ENCODE measurements around the gene DIP2C.
"Not testable (repeated sequence)": the region's sequence is repeated elsewhere in the genome, so short reads cannot be mapped to it uniquely, and the experiment has no call there.

Gene DIP2C

DNA sequence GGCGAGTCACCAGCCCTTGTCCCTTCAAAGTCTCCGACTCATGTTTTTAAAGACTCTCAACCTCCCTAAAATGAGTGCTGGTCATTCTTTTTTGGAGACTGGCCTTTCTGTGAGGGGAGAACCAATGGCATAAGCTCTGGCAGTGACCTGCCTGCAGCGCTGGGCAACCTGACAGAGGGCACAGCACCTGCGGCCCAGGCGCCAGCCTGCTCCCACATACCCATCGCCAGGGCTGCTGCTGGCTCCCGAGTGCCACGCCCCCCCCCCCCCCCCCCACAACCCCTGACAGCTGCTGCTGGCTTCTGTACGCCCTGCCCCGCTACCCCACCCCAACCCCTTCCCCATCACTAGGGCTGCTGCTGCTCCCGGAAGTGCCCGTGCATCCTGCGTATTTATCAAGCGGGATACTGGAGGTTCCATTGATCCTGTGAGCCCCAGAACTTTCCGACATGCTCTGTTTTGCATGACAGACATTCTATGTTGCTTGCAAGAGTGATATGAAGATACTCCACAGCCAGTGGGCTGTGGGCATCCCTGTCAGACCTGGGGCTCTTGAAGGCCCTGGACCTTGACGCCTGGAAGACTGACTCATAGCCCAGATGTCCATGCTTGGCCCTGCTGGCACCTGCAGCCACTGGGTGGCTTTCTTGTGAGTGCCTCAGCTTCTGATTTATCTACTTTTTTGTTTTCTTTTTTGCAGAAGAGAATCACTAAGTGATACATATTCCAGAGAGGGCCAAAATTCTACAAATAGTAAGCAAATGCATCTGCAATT is 310.4 kb downstream of the DIP2C start:
- no peak for DNase-seq

DNA sequence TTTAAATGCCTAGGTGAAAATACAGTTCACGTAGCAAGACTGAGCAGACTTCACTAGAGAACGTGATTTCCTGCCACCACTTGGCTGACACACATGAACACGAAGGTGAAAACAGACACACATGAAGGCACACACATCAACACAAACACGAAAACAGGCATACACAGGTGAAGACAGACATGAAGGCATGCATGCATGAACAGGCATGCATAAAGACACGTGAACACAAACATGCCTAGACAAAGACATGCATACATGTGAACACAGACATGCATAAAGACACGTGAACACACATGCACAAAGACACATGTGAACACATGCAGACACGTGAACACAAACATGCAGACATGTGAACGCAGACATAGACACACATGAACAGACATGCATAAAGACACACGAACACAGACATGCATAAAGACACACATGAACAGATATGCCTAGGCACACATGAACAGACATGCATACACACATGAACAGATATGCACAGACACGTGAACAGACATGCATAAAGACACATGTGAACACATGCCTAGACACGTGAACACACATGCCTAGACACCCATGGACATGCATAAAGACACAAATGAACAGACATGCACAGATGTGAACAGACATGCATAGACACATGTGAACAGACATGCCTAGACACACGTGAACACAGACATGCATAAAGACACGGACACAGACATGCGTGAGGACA is 311.1 kb downstream of the DIP2C start:
- DNase-seq, result no peak

DNA sequence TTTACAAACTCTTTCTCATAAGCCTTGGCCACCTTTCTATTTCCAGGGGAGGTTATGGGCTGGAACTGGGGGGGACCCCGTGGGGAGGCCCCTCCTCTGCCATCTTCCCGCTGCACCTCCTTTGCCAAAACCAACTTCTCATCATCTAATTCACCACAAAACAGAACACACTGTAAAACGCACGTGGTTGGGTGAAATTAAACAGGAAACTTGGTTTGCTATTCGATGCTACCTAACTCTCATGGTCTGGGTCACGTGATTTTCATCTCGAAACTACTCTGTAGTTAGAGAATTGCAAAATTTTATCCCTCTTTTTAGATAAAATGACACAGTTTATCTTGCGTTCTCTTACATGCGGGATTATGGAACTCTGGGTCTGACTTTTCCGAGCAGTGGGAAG is 312.2 kb downstream of the DIP2C start:
- DNase-seq, result no peak

DNA sequence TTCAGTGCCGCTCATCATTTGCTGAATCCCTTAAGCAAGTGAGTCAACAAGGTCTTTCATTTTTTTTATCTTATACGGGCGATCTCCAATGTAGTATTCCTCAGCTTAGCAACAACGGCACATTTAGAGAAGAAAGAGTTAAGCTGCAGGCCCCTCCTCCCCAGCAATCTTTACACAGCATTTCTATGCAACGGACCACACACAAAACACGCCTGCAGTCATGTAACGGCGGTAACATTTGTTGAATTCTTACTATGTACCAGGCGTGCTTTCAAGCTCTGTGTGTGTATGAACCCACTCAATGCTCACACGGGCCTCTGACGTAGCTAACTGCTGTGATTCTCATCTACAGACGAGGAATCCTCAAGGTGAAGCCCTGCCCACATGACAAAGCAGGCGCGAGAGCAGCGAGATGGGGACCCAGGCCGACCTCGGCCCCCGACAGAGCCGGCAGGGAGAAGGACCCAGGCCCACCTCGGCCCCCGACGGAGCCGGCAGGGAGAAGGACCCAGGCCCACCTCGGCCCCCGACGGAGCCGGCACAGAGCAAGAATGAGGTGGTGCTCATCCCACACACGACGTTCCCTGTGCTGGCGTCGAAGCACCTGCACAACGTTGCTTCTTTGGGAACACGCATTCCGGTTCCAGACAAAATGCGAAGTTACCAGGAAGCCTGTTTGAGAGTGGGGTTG is 313.5 kb downstream of the DIP2C start:
- no peak for DNase-seq

DNA sequence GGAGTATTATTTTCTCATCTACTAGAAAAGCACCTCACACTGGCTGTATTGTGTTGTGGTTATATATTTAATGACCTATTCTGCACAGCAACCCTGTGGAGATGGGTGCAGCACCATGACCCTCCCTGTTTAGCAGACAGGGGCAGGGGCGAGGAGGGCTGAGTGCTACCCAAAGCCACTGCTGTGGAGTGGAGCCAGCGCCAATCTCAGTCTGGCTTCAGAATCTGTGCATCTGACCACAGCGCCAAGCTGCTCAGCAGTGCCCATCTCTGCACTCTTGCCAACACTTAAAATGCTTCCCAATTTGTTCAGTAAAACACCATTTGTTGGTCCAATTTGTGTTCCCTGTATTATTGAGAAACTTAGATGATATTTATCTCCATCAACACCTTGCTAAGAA is 315.1 kb downstream of the DIP2C start:
- DNase-seq, result no peak

DNA sequence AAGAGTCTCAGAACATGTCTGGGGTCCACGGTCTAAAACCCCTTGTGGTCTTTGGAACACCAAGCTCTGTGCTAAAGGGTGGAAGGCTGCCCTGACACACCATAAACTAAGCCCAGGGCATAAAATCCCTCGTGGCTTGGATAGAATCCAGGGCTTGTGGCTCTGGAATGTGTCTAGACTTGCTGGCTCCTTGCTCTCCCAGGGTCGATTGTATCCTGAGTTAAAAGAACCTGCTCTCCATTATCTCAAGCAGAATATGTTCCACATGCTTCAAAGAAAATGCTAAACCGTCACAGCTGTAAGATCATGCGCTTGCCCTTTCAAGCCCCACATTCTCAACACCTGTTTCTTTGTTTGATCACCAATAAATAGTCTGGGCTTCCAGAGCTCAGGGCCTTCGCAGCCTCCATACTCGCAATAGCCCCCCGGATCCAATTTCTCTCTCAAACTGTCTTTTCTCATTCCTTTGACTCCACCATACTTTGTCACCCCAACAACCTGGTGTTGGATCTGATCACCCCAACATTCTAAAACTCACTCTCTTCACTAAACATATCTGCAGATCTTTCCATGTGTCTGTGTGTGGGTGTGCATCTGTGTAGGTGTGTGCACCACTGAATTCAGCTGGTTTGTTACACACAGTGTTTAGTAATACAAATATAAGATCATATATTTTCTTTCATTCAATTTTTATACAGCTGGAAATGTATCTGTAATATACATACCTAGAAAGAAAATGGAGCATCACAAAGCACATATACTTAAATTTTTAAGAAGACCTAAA is 315.8 kb downstream of the DIP2C start:
- no peak for DNase-seq

DNA sequence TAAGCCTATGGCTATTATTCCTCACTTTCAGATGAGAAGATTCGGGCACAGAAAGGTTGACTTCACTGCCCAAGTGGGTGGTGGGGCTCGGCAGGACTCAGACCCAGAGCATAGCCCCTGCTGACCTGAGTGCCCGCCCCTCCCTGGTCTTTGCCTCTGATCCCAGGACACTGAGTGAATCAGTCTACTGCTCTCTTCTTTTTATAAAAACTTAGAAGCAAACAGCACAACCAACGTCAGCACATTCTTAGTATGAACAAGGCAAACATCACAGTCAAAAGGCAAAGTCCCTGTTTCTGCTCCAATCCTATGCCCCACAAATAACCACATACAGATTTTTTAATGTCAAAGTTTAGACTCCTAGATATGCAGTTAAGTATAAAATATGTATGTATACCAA is 316.5 kb downstream of the DIP2C start:
- no peak for DNase-seq

DNA sequence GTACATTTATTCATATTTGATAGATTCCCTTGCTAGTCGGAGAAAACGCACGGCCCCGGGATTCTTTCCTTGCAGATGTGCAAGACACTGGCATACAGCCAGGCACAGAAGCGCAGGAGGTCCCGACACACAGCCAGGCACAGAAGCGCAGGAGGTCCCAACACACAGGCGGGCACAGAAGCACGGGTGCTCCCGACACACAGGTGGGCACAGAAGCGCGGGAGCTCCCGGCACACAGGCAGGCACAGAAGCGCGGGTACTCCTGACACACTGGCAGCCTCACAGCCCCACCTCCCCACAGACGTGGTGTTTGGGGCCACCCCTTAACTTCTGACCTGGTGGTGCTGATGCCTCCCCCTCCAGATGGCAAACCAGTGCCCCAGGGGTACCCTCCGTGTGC is 316.9 kb downstream of the DIP2C start:
- no peak for DNase-seq

DNA sequence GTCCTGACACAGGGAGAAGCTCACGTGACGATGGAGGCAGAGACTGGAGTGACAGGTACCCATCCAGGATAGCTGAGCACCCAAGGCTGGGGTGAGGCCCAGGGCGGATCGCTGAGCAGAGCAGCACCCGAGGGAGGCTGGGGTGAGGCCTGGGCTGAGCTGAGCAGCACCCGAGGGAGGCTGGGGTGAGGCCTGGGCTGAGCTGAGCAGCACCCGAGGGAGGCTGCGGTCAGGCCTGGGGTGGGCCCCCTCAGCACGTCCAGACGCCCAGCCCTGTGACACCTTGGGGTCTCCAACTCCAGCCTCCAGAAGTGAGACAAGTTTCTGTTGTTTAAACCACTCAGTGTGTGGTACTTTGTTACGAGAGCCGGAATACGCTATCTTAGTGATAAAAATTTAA is 318.0 kb downstream of the DIP2C start:
- no peak for DNase-seq

DNA sequence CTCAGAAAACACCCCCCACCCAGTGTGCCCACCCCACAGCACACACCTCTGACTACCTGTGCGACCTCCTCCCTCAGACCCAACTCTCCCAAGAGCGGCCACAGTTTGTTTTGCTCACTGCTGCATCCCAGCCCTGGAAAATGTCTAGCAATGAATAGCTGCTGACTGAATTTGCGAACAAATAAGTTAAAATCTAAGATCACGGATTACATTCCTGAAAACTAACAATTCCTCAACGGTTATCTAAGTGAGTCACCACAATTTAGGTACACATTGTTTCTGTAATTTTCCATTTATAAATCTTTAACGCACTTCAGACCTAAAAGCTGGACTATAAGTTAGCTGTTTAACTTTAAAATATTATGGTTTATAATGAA is 319.0 kb downstream of the DIP2C start:
- no peak for DNase-seq

DNA sequence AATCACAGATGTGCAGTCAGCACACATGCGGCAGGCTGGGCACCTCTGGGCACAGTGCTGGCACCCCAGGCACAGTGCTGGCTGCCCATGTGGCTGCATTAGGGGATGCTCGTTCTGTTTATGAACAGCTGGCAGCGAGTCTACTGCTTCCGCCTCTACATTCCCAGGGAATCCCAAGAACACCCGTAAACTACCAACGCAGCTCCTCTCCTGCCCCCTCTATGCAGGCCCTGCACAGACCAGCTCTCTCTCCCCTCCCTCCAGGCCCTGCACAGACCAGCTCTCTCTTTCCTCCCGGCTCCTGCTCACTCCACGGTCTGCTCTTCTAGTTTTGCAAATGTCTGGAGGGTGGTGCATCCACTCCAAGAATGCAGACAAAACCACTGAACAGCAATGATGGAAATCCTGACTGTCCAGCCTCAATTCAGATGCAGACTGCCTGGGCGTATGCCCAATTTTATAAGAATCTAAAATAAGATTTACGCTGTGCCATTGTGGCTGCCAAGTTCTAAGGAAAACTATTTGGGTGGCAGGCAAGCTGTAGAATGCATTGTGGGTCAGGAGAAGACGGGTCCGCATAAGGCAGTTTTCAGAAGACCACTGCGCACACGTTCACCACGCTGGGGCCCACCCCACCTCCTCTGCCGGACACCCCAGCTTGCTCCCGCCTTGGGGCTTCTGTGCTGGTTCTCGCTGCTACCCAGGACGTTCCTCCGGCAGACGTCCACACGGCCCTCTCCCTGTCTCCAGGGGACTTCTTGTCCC is 319.6 kb downstream of the DIP2C start:
- no peak for DNase-seq

DNA sequence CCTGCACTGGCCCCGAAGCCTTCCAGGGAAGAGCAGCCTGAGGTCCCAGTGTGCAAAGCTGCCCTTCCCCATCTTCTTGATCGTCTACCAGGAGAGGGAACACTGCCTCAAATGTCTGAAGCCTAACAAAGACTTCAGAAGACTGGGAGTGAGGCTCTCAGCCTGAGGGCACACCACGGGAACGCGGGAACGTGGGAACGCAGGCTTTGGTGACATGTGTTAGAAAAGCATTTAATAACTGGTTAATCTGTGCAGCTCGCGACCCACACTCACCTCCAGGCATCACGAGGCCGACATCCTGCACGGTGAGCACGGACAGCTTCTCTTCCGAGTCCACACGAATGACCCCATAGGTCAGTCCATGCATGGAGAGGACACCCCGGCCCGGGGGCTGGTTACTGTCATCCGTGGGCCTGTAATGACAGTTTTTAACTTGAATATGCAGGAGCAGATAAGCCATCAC is 320.2 kb downstream of the DIP2C start:
- no peak for DNase-seq

DNA sequence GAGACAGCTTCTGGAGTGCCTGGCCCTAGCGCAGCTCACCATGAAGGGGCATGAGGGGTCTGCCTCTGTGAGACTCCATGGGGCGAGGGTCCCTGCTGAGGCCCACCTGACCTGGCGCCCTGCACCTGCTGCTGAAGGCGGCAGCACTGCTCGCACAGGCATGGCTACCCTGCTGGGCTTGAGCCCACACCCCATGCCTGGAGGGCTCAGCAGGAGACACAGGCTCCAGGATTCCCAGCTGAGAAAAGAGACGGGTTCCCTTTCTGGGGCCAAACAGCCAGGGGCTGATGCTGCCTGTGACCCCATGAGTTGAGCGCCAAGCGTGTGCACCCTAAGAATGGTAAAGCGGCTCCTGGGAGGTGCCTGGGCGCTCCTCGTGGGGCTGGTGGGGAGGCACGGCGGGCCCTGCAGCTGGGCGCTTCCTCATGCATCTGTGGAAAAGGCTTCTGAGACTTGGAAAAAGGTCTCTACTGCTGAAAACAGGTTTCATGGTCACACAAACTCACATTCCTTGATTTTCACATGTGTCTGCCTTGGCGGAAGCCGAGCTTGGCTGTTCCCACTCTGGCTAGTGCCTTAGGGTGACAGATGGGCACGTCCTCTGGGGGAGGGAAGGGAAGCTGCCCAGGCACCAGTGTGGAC is 320.8 kb downstream of the DIP2C start:
- no peak for DNase-seq

DNA sequence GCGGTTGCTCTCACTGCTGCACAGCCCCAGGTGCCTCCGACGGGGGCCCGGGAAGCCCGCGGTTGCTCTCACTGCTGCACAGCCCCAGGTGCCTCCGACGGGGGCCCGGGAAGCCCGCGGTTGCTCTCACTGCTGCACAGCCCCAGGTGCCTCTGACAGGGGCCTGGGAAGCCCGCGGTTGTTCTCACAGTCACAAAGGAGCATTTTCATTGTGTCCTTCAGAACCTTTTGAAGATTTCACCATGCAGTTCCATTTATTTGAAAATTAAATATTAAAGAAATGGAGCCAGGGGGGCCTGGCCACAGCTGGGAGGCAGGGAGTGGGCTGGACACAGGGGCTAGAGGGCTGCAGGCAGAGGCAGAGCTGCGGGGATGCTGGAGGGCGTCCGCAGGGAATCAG is 321.4 kb downstream of the DIP2C start:
- DNase-seq, result not testable (repeated sequence)

DNA sequence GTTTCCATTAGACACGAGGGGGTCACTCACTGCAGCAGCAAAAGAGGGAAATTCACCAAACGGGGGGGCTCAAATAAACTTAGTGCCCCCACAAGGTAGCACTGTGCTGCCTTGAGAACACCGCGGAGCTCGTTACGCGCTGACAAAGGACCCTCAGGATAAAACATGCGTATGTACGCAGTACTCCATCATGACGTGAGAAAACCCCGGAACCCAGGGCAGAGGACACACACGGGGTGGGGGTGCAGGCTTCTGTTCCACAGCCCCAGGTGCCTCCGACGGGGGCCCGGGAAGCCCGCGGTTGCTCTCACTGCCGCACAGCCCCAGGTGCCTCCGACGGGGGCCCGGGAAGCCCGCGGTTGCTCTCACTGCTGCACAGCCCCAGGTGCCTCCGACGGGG is 321.8 kb downstream of the DIP2C start:
- no peak for DNase-seq

DNA sequence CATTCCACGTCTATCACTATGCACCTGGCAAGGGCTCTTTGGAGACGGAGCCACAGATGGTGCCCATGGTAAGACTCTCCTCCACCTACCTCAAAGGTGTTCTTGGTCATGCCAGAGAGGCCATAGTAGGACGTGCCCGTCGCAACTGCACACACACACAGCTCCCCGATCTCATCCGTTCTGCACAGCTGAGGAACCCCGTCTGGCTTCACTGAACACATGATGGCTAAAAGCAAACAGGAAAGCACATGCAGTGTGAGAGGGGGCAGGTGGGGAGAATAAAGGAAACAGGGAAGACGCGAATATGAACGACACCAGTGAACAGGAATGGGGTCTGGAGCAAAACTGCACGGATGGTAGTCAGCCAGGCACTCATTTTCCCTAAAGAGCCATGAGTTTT is 323.3 kb downstream of the DIP2C start:
- DNase-seq, result no peak

DNA sequence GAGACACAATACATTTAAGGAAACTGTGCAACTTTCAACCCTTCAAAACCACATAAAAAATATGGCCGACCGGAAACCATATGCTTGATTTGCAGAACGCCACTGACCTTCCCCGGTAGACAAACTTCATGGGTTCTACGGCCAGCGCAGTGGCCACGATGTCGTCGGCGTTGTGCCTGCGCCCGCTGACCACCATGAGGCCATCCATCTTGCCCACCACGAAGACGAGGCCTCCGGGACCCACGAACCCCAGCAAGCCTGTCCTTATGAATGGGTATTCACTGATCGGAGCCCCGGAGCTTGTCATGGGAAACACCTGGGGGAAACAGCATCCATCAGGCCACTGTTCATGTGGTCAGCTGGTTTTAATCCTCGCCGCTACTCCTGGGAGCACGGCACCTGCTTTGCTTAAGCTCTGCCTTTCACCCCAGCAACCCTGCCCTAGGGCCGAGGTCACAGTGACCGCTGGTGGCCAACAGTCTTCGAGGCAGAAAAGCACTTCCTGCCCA is 325.1 kb downstream of the DIP2C start:
- no peak for DNase-seq

DNA sequence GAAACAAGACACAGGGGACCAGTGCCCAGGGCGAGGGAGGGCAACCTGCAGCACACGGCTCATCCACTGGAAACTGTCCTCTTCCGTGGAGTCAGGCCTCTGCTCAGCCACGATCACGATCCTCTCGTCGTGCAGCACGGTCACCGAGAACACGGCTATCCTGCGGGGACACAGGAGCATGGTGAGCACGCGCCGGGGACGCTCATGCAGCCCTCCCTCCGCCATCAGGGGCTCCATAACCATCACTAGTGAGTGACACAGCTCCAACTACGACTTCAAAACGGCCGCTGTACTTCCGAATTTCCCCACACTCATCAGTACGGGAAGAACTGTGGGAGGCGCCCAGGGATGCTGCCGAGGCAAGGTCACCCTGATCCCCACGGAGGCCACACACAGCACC is 326.3 kb downstream of the DIP2C start:
- DNase-seq, result no peak

DNA sequence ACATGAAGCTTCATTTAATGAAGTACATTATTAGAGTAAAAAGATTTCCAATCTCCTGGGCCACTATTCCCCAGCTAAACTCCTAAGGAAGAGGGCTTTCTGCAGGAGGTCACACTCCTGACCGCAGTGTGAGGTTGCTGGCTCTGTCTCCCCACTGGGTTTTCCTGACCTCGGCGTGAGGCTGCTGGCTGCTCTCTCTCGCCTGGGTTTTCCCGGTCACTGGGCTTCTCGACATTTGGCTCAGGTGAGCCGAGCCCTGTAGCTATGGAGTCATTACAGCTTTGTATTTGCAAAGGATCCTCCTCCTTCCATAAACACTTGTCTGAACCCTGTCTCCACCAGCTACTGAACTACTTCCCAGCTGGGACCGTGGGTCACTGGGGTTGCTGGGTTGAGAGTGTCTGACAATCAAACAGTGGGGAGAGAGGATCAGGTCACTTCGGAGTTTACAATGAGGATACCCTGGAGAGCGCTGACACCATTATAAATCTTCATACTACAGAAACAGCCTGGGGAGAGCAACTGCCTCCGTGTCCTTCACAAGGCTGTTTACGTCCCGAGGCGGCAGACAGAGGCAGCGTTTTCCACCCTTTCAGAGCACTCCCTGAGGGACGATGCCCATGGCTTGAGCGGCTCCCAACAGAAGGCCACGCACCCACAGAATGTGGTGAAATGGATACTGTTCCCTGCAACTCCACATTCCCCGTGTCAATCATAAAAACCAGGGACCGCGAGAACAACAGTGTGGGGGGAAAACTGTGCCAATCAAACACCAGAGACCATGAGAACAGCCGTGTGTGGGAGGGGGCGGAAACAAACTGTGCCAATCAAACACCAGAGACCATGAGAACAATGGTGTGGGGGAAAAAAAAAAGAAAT is 328.0 kb downstream of the DIP2C start:
- no peak for DNase-seq

DNA sequence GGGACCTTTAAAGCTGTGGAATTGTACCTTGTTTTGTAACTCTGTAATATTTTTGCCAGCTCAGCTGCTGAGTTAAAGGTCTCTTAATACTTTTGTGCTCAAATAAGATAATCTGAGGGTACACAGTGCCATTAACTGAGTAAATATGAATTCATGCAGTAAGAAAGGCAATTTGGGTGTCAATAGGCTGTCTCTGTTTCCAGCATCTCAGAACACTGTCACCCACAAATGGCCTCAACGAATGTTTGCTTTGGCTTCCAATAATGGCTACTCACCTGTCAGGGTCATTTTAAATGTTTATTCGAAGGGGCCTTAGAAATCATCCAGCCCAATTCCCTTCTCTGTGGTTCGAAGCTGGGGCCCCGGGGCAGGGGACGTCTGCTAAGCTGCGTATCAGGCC is 328.8 kb downstream of the DIP2C start:
- DNase-seq, result no peak

DNA sequence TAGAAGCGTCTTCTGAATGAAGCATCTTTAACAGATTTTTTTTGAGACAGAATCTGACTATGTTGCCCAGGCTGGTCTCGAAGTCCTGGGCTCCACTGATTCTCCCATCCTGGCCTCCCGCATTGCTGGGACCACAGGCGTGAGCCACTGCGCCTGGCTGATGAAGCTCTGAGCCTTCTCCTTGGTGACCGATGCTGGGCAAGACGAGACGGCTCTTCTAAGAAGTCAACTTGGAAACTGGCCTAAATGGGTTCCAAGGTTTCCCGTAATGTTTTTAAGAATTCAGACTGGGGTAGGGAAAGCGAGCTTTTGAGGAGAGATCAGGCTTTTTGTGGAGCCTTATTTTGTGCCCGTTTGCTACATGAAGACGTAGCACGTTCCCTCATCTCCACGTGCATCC is 329.7 kb downstream of the DIP2C start:
- no peak for DNase-seq
